ENCODE results near the gene NPY4R2.
"Not testable (repeated sequence)": the region's sequence is repeated elsewhere in the genome, so short reads cannot be mapped to it uniquely, and the experiment has no call there.

Gene NPY4R2

DNA sequence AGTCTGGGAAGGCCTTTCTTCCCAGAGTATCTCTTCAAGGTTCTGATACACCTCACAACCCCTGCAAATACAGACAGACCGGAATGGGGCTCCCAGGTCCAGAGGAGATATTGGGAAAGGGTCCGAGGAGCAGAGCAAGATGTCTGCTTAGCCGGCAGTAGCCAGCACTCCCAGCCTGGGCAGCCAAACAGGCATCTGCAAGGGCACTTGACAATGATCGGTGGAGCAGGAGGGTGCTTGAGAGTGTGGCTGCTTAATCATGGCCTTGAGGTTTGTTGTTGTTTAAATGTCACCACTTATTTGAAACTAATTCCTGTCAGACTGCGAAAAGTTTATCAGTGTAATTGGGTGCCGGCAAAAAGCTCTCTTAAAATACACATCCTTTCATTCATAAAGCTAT lies 15.0 kb downstream of the NPY4R2 start:
- not testable (repeated sequence) for DNase-seq (ENCODE audit: low read depth)

- not testable (repeated sequence) for DNase-seq (ENCODE audit: low read depth)
Measured at GRCh38 chr10:47936772-47937228, 18.3 kb downstream of the NPY4R2 start.

GRCh38 chr10:47937634-47938033 lies 19.2 kb downstream of the NPY4R2 start:
- DNase-seq (ENCODE audit: low read depth) = not testable (repeated sequence)

GRCh38 chr10:47940821-47941220 lies 22.4 kb downstream of the NPY4R2 start:
- DNase-seq (ENCODE audit: low read depth) = not testable (repeated sequence)

GRCh38 chr10:47941379-47941778 lies 22.9 kb downstream of the NPY4R2 start:
- DNase-seq (ENCODE audit: low read depth) = not testable (repeated sequence)

DNA sequence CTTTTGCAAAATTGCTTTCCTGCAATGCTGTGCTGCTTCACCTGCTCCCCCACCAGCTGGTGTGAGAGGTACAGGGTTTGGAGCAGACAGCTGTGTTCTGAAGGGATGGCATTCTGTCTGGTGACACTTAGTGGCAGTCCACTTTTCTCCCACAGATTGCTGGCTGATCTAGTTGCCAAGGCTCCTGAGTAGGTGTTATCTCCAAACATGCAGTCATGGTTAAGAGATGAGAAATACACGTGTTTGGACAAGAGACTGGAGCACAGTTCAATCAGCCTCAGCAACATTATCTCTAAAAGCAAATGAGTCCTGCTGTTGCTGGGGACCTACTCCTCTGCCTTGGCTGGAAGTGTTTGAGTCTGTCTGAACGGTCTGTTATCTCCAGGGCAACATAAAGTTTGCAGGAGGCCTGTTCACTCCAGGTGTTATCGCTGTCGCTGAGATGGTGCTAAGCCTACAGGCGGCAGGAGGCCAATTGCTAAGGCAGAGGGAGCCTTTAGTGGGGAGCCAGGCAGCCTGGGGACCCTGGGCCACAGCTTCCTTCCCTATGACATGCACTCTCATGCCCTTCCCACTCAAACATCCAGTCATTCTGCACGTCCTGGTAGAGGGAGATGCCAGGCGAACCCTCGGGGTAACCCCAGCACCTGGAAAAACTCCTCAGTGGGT lies 24.0 kb downstream of the NPY4R2 start:
- DNase-seq (ENCODE audit: low read depth) = not testable (repeated sequence)

- DNase-seq (ENCODE audit: low read depth) = not testable (repeated sequence)
Measured at GRCh38 chr10:47943328-47943727, 24.9 kb downstream of the NPY4R2 start.

DNA sequence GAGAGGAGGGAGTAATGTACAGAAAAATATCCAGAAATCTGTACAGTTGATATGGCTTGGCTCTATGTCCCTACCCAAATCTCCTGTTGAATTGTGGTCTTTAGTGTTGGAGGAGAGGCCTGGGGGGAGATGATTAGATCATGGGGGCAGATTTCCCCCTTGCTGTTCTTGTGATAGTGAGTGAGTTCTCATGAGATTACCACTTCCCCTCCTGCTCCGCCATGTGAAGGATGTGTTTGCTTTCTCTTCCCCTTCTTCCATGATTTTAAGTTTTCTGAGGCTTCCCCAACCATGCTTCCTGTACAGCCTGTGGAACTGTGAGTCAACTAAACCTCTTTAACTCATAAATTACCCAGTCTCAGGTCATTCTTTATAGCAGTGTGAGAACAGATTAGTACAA lies 29.0 kb downstream of the NPY4R2 start:
- DNase-seq (ENCODE audit: low read depth) = not testable (repeated sequence)

DNA sequence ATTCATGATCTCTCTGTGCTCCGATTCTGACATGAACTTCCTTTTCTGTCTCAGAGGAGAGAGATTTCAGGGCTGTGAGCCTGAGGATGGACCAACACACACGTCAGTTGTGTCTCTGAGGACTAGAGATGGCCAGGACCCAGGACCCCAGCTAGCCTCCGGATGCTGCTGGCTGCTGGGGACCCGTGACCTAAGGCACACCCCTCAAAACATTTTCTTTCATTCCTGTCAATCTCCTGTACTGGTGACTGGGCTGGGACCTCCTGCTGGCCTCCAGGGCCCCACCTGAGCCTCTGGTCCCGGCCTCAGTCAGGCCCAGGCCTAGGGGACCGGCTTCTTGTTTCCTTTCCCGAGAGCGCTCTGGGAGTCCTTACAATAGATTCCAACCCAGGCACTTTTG lies 38.7 kb downstream of the NPY4R2 start:
- not testable (repeated sequence) for DNase-seq (ENCODE audit: low read depth)

DNA sequence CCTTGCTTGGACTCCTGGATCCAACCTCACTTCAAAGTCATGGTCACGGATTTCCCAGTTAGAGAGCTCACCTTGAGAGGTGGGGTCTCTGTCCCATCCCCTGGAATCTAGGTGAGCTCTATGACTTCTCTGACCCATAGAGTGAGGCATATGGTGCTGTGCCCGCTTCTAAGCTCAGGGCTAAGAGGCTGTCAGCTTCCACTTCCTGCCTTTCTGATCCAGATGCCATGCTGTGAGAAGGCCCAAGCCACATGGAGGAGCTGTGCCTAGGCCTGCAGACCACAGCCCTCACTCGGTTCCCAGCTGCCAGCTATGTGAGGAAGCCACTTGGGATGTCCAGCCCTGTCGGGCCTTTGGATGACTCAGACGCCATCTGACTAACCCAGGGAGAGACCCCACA lies 41.2 kb downstream of the NPY4R2 start:
- peak; percentile 1 for DNase-seq (ENCODE audit: low read depth)

DNA sequence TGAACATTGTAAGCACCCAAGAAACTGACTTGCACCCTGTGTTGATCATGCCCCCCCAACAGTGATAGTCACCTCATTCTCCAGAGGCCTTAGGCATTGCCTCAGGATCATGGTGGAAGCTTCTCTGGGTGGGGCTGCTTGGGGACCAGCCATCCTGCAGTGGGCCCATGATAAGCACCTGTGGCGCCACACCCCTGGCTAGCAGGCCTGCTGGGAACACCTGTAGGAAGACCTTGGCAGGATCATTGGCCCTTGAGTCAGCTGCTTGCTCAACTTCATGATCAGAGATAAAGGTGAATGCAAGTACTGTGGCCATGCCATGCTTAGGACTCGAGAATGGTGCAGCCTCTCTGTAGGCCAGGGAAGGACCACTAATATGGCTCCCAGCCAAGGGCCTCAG lies 42.2 kb downstream of the NPY4R2 start:
- not testable (repeated sequence) for DNase-seq (ENCODE audit: low read depth)

DNA sequence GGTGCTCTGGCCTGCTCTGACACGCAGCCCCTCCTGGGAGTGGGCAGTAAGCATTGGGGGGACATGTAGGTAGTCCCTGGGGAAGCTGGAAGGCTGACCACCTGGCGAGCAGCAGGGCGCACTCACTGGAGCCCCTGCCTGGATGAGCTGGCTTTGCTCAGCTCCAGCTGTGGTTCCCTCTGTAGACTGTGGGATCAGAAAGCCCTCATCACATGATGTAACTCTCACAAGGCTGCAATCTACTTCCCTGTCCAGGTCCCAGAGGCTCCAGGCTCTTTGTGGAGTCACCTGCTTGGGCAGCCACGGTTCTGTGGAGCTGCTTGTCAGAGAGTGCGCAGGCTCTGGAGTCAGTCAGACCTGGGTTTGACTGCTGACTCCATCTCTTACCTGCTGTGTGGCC lies 44.3 kb downstream of the NPY4R2 start:
- not testable (repeated sequence) for DNase-seq (ENCODE audit: low read depth)

DNA sequence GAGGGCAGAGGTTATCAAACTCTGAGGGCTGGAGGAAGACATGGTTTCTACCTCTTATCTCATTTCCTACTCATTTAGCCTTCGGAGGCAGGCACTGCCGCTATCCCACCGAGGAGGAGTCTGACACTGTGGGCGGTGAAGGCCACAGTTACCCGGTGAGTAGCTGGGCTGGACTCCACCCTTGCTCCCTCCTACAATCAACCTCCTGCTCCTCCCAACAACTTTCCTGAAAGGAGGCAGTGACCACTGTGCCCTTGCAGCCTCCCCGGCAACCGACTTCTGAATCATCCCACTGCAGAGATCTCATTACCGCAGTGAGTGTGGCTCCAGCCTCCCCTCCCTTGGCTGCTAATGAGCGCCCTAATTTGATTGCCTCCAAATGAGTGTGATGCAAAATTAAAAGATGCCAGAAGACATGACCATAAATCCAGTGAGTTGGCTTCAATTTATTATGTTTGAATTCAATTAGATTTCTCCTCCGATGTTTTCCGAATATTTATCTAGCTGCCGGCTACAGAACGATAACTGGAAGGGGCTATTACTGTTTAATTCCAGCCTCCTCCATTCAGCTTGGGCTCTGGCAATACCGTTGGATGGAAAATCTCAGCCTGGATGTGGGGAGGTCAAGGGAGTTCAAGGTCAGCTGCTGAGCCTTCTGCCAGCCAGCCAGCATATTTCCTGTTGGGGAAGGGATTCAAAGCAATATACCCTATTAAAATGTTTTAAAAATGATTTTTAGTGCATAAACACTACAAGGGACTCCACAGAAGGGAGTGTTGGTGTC lies 46.0 kb downstream of the NPY4R2 start:
- DNase-seq (ENCODE audit: low read depth) = not testable (repeated sequence)

- DNase-seq (ENCODE audit: low read depth) = not testable (repeated sequence)
Measured at GRCh38 chr10:47968988-47969387, 50.5 kb downstream of the NPY4R2 start.

- not testable (repeated sequence) for DNase-seq (ENCODE audit: low read depth)
Measured at GRCh38 chr10:47970047-47970446, 51.6 kb downstream of the NPY4R2 start.

- DNase-seq (ENCODE audit: low read depth) = not testable (repeated sequence)
Measured at GRCh38 chr10:47971598-47971997, 53.1 kb downstream of the NPY4R2 start.

DNA sequence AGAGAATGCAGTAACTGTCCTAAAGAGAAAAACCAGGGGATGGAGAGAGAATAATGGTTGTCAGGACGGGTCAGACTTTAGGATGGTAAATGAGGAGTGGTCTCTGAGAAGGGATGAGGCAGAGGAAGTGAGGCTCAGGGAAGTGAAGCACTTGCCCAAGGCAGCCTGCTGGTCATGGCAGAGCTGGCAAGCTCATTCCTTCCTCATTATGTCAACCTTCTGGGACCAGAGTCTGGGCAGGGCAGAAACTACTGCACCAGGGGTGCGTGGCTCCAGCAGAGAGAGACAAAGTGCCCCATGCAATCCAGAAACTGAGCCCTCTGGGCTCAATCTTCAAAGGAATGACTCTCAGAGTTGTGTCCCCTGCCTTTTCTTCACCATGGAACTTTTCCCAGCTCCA lies 53.6 kb downstream of the NPY4R2 start:
- DNase-seq (ENCODE audit: low read depth) = not testable (repeated sequence)

All from EH (cell line).